H9 (cell line): ENCODE results near the gene CEP126. TPM values are rescaled to one million over a fixed set of nuclear protein-coding genes. Genes with fewer than 3 reads are reported as not detected.

Experiments
- DNase-seq: peaks from one replicate; pipeline ENCODE4 v3.0.0-alpha.2; 2017
- H2AFZ ChIP-seq: one replicate; pipeline ENCODE4 v1.6.1; 2013; ENCODE audit warnings: mild to moderate bottlenecking, low read length, control low read depth, moderate library complexity
- H2AK5ac ChIP-seq: 2 replicates; pipeline ENCODE4 v1.6.1; 2013; ENCODE audit warnings: low read length, control low read depth, mixed read lengths; ENCODE audit not compliant: insufficient read length
- H2BK120ac ChIP-seq: one replicate; pipeline ENCODE4 v1.6.1; 2013; ENCODE audit warnings: low read depth, mild to moderate bottlenecking, low read length, control low read depth, inconsistent platforms; ENCODE audit not compliant: poor library complexity, severe bottlenecking
- H2BK12ac ChIP-seq: 2 replicates; pipeline ENCODE4 v1.6.1; 2013; ENCODE audit warnings: low read length, control low read depth, mixed read lengths, low read depth; ENCODE audit not compliant: insufficient read length
- H2BK15ac ChIP-seq: 2 replicates; pipeline ENCODE4 v1.6.1; 2013; ENCODE audit warnings: low read depth, low read length, control low read depth
- H2BK20ac ChIP-seq: one replicate; pipeline ENCODE4 v1.6.1; 2013; ENCODE audit warnings: low read depth, mild to moderate bottlenecking, low read length, control low read depth, inconsistent platforms; ENCODE audit not compliant: poor library complexity, severe bottlenecking
- H2BK5ac ChIP-seq: 2 replicates; pipeline ENCODE4 v1.6.1; 2013; ENCODE audit warnings: low read length, control low read depth, mixed read lengths; ENCODE audit not compliant: insufficient read length
- H3K14ac ChIP-seq: 2 replicates; pipeline ENCODE4 v1.6.1; 2013; ENCODE audit warnings: low read length, control low read depth; ENCODE audit not compliant: insufficient read depth
- H3K18ac ChIP-seq: 2 replicates; pipeline ENCODE4 v1.6.1; 2013; ENCODE audit warnings: low read depth, mild to moderate bottlenecking, mixed read lengths, low read length, control low read depth; ENCODE audit not compliant: insufficient read length
- H3K23ac ChIP-seq: 2 replicates; pipeline ENCODE4 v1.6.1; 2013; ENCODE audit warnings: low read length, control low read depth, mixed read lengths, low read depth; ENCODE audit not compliant: insufficient read length
- H3K23me2 ChIP-seq: 2 replicates; pipeline ENCODE4 v1.6.1; 2013; ENCODE audit warnings: low read depth, mild to moderate bottlenecking, mixed read lengths, low read length, control low read depth; ENCODE audit not compliant: insufficient read length, poor library complexity, severe bottlenecking
- H3K27ac ChIP-seq: 2 replicates; pipeline ENCODE4 v1.5.1; 2013; ENCODE audit warnings: low read length, control low read depth, mixed read lengths, low read depth; ENCODE audit not compliant: insufficient read length
- H3K27me3 ChIP-seq: 2 replicates; pipeline ENCODE4 v1.6.1; 2013; ENCODE audit warnings: low read length, control low read depth, inconsistent platforms; ENCODE audit not compliant: insufficient read depth
- H3K4ac ChIP-seq: 2 replicates; pipeline ENCODE4 v1.6.1; 2013; ENCODE audit warnings: low read depth, mild to moderate bottlenecking, control low read depth, inconsistent platforms, low read length, moderate library complexity
- H3K4me1 ChIP-seq: 2 replicates; pipeline ENCODE4 v1.6.1; 2013; ENCODE audit warnings: low read length, control low read depth, inconsistent platforms; ENCODE audit not compliant: insufficient read depth
- H3K4me2 ChIP-seq: 2 replicates; pipeline ENCODE4 v1.6.1; 2013; ENCODE audit warnings: low read length, control low read depth, mixed read lengths; ENCODE audit not compliant: insufficient read length, insufficient read depth
- H3K56ac ChIP-seq: 2 replicates; pipeline ENCODE4 v1.6.1; 2013; ENCODE audit warnings: low read depth, mild to moderate bottlenecking, mixed read lengths, low read length, control low read depth; ENCODE audit not compliant: insufficient read length
- H3K79me1 ChIP-seq: 2 replicates; pipeline ENCODE4 v1.6.1; 2013; ENCODE audit warnings: low read depth, mild to moderate bottlenecking, moderate library complexity, low read length, control low read depth, inconsistent platforms; ENCODE audit not compliant: insufficient read depth, poor library complexity, severe bottlenecking
- H3K79me2 ChIP-seq: 2 replicates; pipeline ENCODE4 v1.6.1; 2013; ENCODE audit warnings: low read length, control low read depth, inconsistent platforms; ENCODE audit not compliant: insufficient read depth
- H3K9ac ChIP-seq: 2 replicates; pipeline ENCODE4 v1.6.1; 2013; ENCODE audit warnings: low read length, control low read depth, mixed read lengths; ENCODE audit not compliant: insufficient read length; ENCODE audit errors: extremely low read depth
- H3K9me3 ChIP-seq: one replicate; pipeline ENCODE4 v1.6.1; 2013; ENCODE audit warnings: low read depth, low read length, inconsistent platforms; ENCODE audit not compliant: control insufficient read depth
- H3T11ph ChIP-seq: one replicate; pipeline ENCODE4 v1.6.1; 2013; ENCODE audit warnings: mild to moderate bottlenecking, low read length, control low read depth, inconsistent platforms
- H4K20me1 ChIP-seq: one replicate; pipeline ENCODE4 v1.6.1; 2013; ENCODE audit not compliant: control insufficient read depth, insufficient read length, insufficient read depth
- H4K5ac ChIP-seq: 2 replicates; pipeline ENCODE4 v1.6.1; 2013; ENCODE audit warnings: low read depth, mild to moderate bottlenecking, mixed read lengths, low read length, control low read depth; ENCODE audit not compliant: insufficient read length
- H4K8ac ChIP-seq: replicated peaks from 2 replicates; pipeline ENCODE4 v1.6.1; 2013; ENCODE audit warnings: low read length, control low read depth, mixed read lengths, low read depth; ENCODE audit not compliant: insufficient read length
- H4K91ac ChIP-seq: 2 replicates; pipeline ENCODE4 v1.6.1; 2013; ENCODE audit warnings: low read depth, mild to moderate bottlenecking, moderate library complexity, mixed read lengths, low read length, control low read depth; ENCODE audit not compliant: insufficient read length
- H3K27ac Mint-ChIP-seq, 3 experiments: 2 replicates in 2 of 3; 3 replicates in 1 of 3; pipeline ENCODE4 v1.8.0; 2020 to 2021; ENCODE audit warnings: mixed read lengths in 3 of 3, mild to moderate bottlenecking in 1 of 3, moderate library complexity in 1 of 3
- H3K27me3 Mint-ChIP-seq: 2 replicates; pipeline ENCODE4 v1.8.0; 2021; ENCODE audit warnings: low read depth, mild to moderate bottlenecking, moderate library complexity, mixed read lengths
- H3K36me3 Mint-ChIP-seq, 3 experiments: 2 replicates in 2 of 3; 3 replicates in 1 of 3; pipeline ENCODE4 v1.8.0; 2020 to 2021; ENCODE audit warnings: low read depth in 3 of 3, mixed read lengths in 3 of 3; ENCODE audit not compliant: insufficient read depth in 1 of 3
- H3K4me1 Mint-ChIP-seq, 2 experiments: 2 replicates each; pipeline ENCODE4 v1.8.0; 2020; ENCODE audit warnings: mixed read lengths in 2 of 2
- H3K4me3 Mint-ChIP-seq, 2 experiments: 2 replicates in 1 of 2; 3 replicates in 1 of 2; pipeline ENCODE4 v1.8.0; 2020 to 2021; ENCODE audit warnings: mild to moderate bottlenecking in 2 of 2, mixed read lengths in 2 of 2, moderate library complexity in 1 of 2
- H3K9me3 Mint-ChIP-seq, 2 experiments: 2 replicates in 1 of 2; 3 replicates in 1 of 2; pipeline ENCODE4 v1.8.0; 2020; ENCODE audit warnings: mild to moderate bottlenecking in 2 of 2, mixed read lengths in 2 of 2, moderate library complexity in 1 of 2
- CTCF ChIP-seq: fragments of 200-600 bp; sonication (generic); conservative IDR thresholded peaks from 3 replicates; pipeline ENCODE4 v1.8.0; 2021; ENCODE audit warnings: antibody characterized with exemption, mild to moderate bottlenecking
- WGBS: extraction: QIAGEN DNeasy Blood & Tissue Kit; methylation state at CpG from one replicate; pipeline ENCODE4 v1.1.7; 2013; ENCODE audit warnings: missing lambda C conversion rate, low lambda C conversion rate, mixed read lengths; ENCODE audit not compliant: insufficient read length; ENCODE audit errors: extremely low coverage; 5-methylcytosine and 5-hydroxymethylcytosine counted together
- total RNA-seq: library from RNA; stranded (reverse); gene quantifications from 2 replicates; pipeline ENCODE4 v1.2.1, GENCODE V29; 2021

The CEP126 gene
- total RNA-seq, 1 experiment from 2014 or later: 1.2 TPM

GRCh38 chr11:101881586-101881985 is 33.2 kb upstream of the CEP126 start:
- Histone ChIP-seq H3K27ac (no peak overlapping the region), H3K9me3 (no peaks in the 10 kb centered on the region), H2BK12ac (no peak overlapping the region), H3K4ac (no peak overlapping the region), H3K27me3 (no peaks in the 10 kb centered on the region), H3K18ac (no peak overlapping the region), H2AFZ (no peak overlapping the region), H4K5ac (no peak overlapping the region), H4K91ac (no peak overlapping the region), H2BK120ac (no peak overlapping the region), H3K4me2 (no peak overlapping the region), H3K9ac (no peak overlapping the region), H4K20me1 (no peaks in the 10 kb centered on the region), H4K8ac (no peak overlapping the region), H3K23me2 (no peaks in the 10 kb centered on the region), H3K79me1 (no peaks in the 10 kb centered on the region), H3K56ac (no peak overlapping the region), H2BK5ac (no peak overlapping the region), H2BK20ac (no peak overlapping the region), H3K23ac (no peak overlapping the region), H3K79me2 (no peaks in the 10 kb centered on the region), H2BK15ac (no peak overlapping the region), H3K4me1 (no peaks in the 10 kb centered on the region), H3K14ac (no peak overlapping the region), H3T11ph (no peak overlapping the region), H2AK5ac (no peak overlapping the region)
- no peaks in the 10 kb centered on the region for H3K36me3 Mint-ChIP-seq
- H3K4me1 Mint-ChIP-seq: no peaks in the 10 kb centered on the region
- no peak for TF ChIP-seq CTCF
- H3K9me3 Mint-ChIP-seq: no peaks in the 10 kb centered on the region
- DNase-seq: no peak
- no peak overlapping the region for H3K27ac Mint-ChIP-seq
- H3K4me3 Mint-ChIP-seq: no peak overlapping the region
- H3K27me3 Mint-ChIP-seq: no peaks in the 10 kb centered on the region
- no CpG with 5 or more reads among the region's 2 CpGs for WGBS
